Measurements from ENCODE around the gene HPSE2.

HPSE2 gene

GRCh38 chr10:98627711-98628110 lies 607.9 kb downstream of the HPSE2 start:
- no peaks in the 10 kb centered on the region for H3K4me1 Mint-ChIP-seq (ENCODE audit: low read depth)
- H3K27me3 Mint-ChIP-seq (ENCODE audit: low read depth): peaks cover 2% of the 10 kb centered on the region
- H3K27ac Mint-ChIP-seq: no peak overlapping the region
- DNase-seq (ENCODE audit: low spot score): no peak
- no peaks in the 10 kb centered on the region for H3K9me3 Mint-ChIP-seq
- no peak overlapping the region for H3K4me3 Mint-ChIP-seq
- no peaks in the 10 kb centered on the region for H3K36me3 Mint-ChIP-seq (ENCODE audit: low read depth)

- DNase-seq (ENCODE audit: low spot score): no peak
- no peak overlapping the region for H3K27ac Mint-ChIP-seq
- H3K27me3 Mint-ChIP-seq (ENCODE audit: low read depth): peaks cover 2% of the 10 kb centered on the region
- H3K9me3 Mint-ChIP-seq: no peaks in the 10 kb centered on the region
- no peaks in the 10 kb centered on the region for H3K36me3 Mint-ChIP-seq (ENCODE audit: low read depth)
- no peak overlapping the region for H3K4me3 Mint-ChIP-seq
- no peaks in the 10 kb centered on the region for H3K4me1 Mint-ChIP-seq (ENCODE audit: low read depth)
Measured at GRCh38 chr10:98624963-98625362, 610.7 kb downstream of the HPSE2 start.

GRCh38 chr10:98623176-98623575 lies 612.5 kb downstream of the HPSE2 start:
- H3K27me3 Mint-ChIP-seq (ENCODE audit: low read depth): peaks cover 2% of the 10 kb centered on the region
- no peaks in the 10 kb centered on the region for H3K9me3 Mint-ChIP-seq
- peaks cover 2% of the 10 kb centered on the region for H3K4me1 Mint-ChIP-seq (ENCODE audit: low read depth)
- no peak overlapping the region for H3K4me3 Mint-ChIP-seq
- no peaks in the 10 kb centered on the region for H3K36me3 Mint-ChIP-seq (ENCODE audit: low read depth)
- H3K27ac Mint-ChIP-seq: no peak overlapping the region
- no peak for DNase-seq (ENCODE audit: low spot score)

GRCh38 chr10:98621630-98622029 lies 614.0 kb downstream of the HPSE2 start:
- Mint-ChIP-seq H3K4me1 (ENCODE audit: low read depth) (peaks cover 2% of the 10 kb centered on the region), H3K9me3 (no peaks in the 10 kb centered on the region), H3K27ac (no peak overlapping the region), H3K36me3 (ENCODE audit: low read depth) (no peaks in the 10 kb centered on the region), H3K27me3 (ENCODE audit: low read depth) (peaks cover 2% of the 10 kb centered on the region), H3K4me3 (no peak overlapping the region)
- DNase-seq (ENCODE audit: low spot score): no peak

- Mint-ChIP-seq H3K9me3 (no peaks in the 10 kb centered on the region), H3K27me3 (ENCODE audit: low read depth) (peaks cover 2% of the 10 kb centered on the region), H3K4me1 (ENCODE audit: low read depth) (peaks cover 2% of the 10 kb centered on the region), H3K27ac (no peak overlapping the region), H3K36me3 (ENCODE audit: low read depth) (no peaks in the 10 kb centered on the region), H3K4me3 (no peak overlapping the region)
- DNase-seq (ENCODE audit: low spot score): no peak
Measured at GRCh38 chr10:98620503-98620902, 615.1 kb downstream of the HPSE2 start.

- Mint-ChIP-seq H3K36me3 (ENCODE audit: low read depth) (no peaks in the 10 kb centered on the region), H3K4me3 (no peak overlapping the region), H3K9me3 (no peaks in the 10 kb centered on the region), H3K27me3 (ENCODE audit: low read depth) (peaks cover 2% of the 10 kb centered on the region), H3K4me1 (ENCODE audit: low read depth) (peaks cover 2% of the 10 kb centered on the region), H3K27ac (no peak overlapping the region)
- no peak for DNase-seq (ENCODE audit: low spot score)
Measured at GRCh38 chr10:98619446-98619845, 616.2 kb downstream of the HPSE2 start.

- H3K36me3 Mint-ChIP-seq (ENCODE audit: low read depth): no peaks in the 10 kb centered on the region
- no peak overlapping the region for H3K4me3 Mint-ChIP-seq
- DNase-seq (ENCODE audit: low spot score): no peak
- no peak overlapping the region for H3K27ac Mint-ChIP-seq
- H3K9me3 Mint-ChIP-seq: no peaks in the 10 kb centered on the region
- peaks cover 2% of the 10 kb centered on the region for H3K4me1 Mint-ChIP-seq (ENCODE audit: low read depth)
- H3K27me3 Mint-ChIP-seq (ENCODE audit: low read depth): peaks cover 1% of the 10 kb centered on the region
Measured at GRCh38 chr10:98617906-98618520, 617.6 kb downstream of the HPSE2 start.

- no peak overlapping the region for H3K27ac Mint-ChIP-seq
- H3K4me1 Mint-ChIP-seq (ENCODE audit: low read depth): no peaks in the 10 kb centered on the region
- no peaks in the 10 kb centered on the region for H3K9me3 Mint-ChIP-seq
- no peaks in the 10 kb centered on the region for H3K27me3 Mint-ChIP-seq (ENCODE audit: low read depth)
- no peaks in the 10 kb centered on the region for H3K36me3 Mint-ChIP-seq (ENCODE audit: low read depth)
- DNase-seq (ENCODE audit: low spot score): no peak
- no peak overlapping the region for H3K4me3 Mint-ChIP-seq
Measured at GRCh38 chr10:98613446-98613845, 622.2 kb downstream of the HPSE2 start.

GRCh38 chr10:98611436-98611835 lies 624.2 kb downstream of the HPSE2 start:
- Mint-ChIP-seq H3K36me3 (ENCODE audit: low read depth) (no peaks in the 10 kb centered on the region), H3K27me3 (ENCODE audit: low read depth) (peaks cover 5% of the 10 kb centered on the region), H3K4me1 (ENCODE audit: low read depth) (no peaks in the 10 kb centered on the region), H3K27ac (no peak overlapping the region), H3K9me3 (no peaks in the 10 kb centered on the region), H3K4me3 (no peak overlapping the region)
- no peak for DNase-seq (ENCODE audit: low spot score)

GRCh38 chr10:98610836-98611235 lies 624.8 kb downstream of the HPSE2 start:
- H3K4me1 Mint-ChIP-seq (ENCODE audit: low read depth): no peaks in the 10 kb centered on the region

GRCh38 chr10:98610301-98610700 lies 625.4 kb downstream of the HPSE2 start:
- Mint-ChIP-seq H3K27me3 (ENCODE audit: low read depth) (peaks cover 5% of the 10 kb centered on the region), H3K9me3 (no peaks in the 10 kb centered on the region), H3K27ac (no peak overlapping the region), H3K36me3 (ENCODE audit: low read depth) (no peaks in the 10 kb centered on the region), H3K4me3 (no peak overlapping the region), H3K4me1 (ENCODE audit: low read depth) (no peaks in the 10 kb centered on the region)
- DNase-seq (ENCODE audit: low spot score): no peak

More at GRCh38 chr10:98610836-98611235, 624.8 kb downstream of the HPSE2 start:
- no peaks in the 10 kb centered on the region for H3K36me3 Mint-ChIP-seq (ENCODE audit: low read depth)
- H3K27ac Mint-ChIP-seq: no peak overlapping the region
- peaks cover 5% of the 10 kb centered on the region for H3K27me3 Mint-ChIP-seq (ENCODE audit: low read depth)
- H3K4me3 Mint-ChIP-seq: no peak overlapping the region
- no peaks in the 10 kb centered on the region for H3K9me3 Mint-ChIP-seq
- DNase-seq (ENCODE audit: low spot score): no peak

GRCh38 chr10:98609265-98609664 lies 626.4 kb downstream of the HPSE2 start:
- H3K4me3 Mint-ChIP-seq: no peak overlapping the region
- no peaks in the 10 kb centered on the region for H3K9me3 Mint-ChIP-seq
- no peaks in the 10 kb centered on the region for H3K4me1 Mint-ChIP-seq (ENCODE audit: low read depth)
- peaks cover 5% of the 10 kb centered on the region for H3K27me3 Mint-ChIP-seq (ENCODE audit: low read depth)
- no peaks in the 10 kb centered on the region for H3K36me3 Mint-ChIP-seq (ENCODE audit: low read depth)
- DNase-seq (ENCODE audit: low spot score): no peak
- no peak overlapping the region for H3K27ac Mint-ChIP-seq

- Mint-ChIP-seq H3K27me3 (ENCODE audit: low read depth) (peaks cover 5% of the 10 kb centered on the region), H3K9me3 (no peaks in the 10 kb centered on the region), H3K27ac (no peak overlapping the region), H3K36me3 (ENCODE audit: low read depth) (no peaks in the 10 kb centered on the region), H3K4me3 (no peak overlapping the region), H3K4me1 (ENCODE audit: low read depth) (no peaks in the 10 kb centered on the region)
- no peak for DNase-seq (ENCODE audit: low spot score)
Measured at GRCh38 chr10:98608411-98608810, 627.2 kb downstream of the HPSE2 start.

GRCh38 chr10:98602224-98602623 lies 633.4 kb downstream of the HPSE2 start:
- Mint-ChIP-seq H3K36me3 (ENCODE audit: low read depth) (no peaks in the 10 kb centered on the region), H3K27ac (no peak overlapping the region), H3K9me3 (no peaks in the 10 kb centered on the region), H3K4me3 (no peak overlapping the region), H3K27me3 (ENCODE audit: low read depth) (no peaks in the 10 kb centered on the region), H3K4me1 (ENCODE audit: low read depth) (no peaks in the 10 kb centered on the region)
- DNase-seq (ENCODE audit: low spot score): no peak

- H3K27me3 Mint-ChIP-seq (ENCODE audit: low read depth): no peaks in the 10 kb centered on the region
- no peak overlapping the region for H3K4me3 Mint-ChIP-seq
- H3K27ac Mint-ChIP-seq: no peak overlapping the region
- DNase-seq (ENCODE audit: low spot score): no peak
- peaks cover 6% of the 10 kb centered on the region for H3K9me3 Mint-ChIP-seq
- no peaks in the 10 kb centered on the region for H3K36me3 Mint-ChIP-seq (ENCODE audit: low read depth)
- no peaks in the 10 kb centered on the region for H3K4me1 Mint-ChIP-seq (ENCODE audit: low read depth)
Measured at GRCh38 chr10:98599032-98599610, 636.5 kb downstream of the HPSE2 start.
